ENCODE data around the gene CDKN2D. TPM values are rescaled to one million over a fixed set of nuclear protein-coding genes. Genes with fewer than 3 reads are reported as not detected.

The CDKN2D gene
- total RNA-seq, 1 donor from 2014 or later, result 5.4 TPM

GRCh38 chr19:10603873-10604459 is 35.2 kb upstream of the CDKN2D start:
- Histone ChIP-seq H3K27me3 (ENCODE audit: insufficient read depth, low read length) (peaks cover 5% of the 10 kb centered on the region), H4K20me1 (ENCODE audit: insufficient read depth, low read length) (peaks cover 10% of the 10 kb centered on the region), H3K79me2 (ENCODE audit: insufficient read depth, low read length) (peaks cover 37% of the 10 kb centered on the region), H3K9me3 (ENCODE audit: insufficient read depth, low read depth, low read length) (no peaks in the 10 kb centered on the region), H3K4me3 (ENCODE audit: insufficient read depth, low read depth, low read length) (no peak overlapping the region), H3K36me3 (ENCODE audit: insufficient read depth, low read length) (no peaks in the 10 kb centered on the region), H3K9ac (ENCODE audit: low read length) (peak overlapping the region; percentile 95), H3K4me1 (ENCODE audit: insufficient read depth, low read length) (peaks cover 19% of the 10 kb centered on the region), H2AFZ (ENCODE audit: low read depth, low read length) (no peak overlapping the region), H3K27ac (ENCODE audit: low read depth, low read length) (no peak overlapping the region), H3K4me2 (ENCODE audit: low read length) (peak overlapping the region; percentile 99)
- H3K9me3 Mint-ChIP-seq (ENCODE audit: unreplicated experiment), result no peaks in the 10 kb centered on the region
- H3K27ac Mint-ChIP-seq (ENCODE audit: unreplicated experiment), result peak overlapping the region; percentile 66
- no peak for FAIRE-seq
- peak overlapping the region; percentile 87 for H3K4me3 Mint-ChIP-seq (ENCODE audit: unreplicated experiment)
- DNase-seq (ENCODE audit: low read depth), result no peak
- TF ChIP-seq, protein P1, sequence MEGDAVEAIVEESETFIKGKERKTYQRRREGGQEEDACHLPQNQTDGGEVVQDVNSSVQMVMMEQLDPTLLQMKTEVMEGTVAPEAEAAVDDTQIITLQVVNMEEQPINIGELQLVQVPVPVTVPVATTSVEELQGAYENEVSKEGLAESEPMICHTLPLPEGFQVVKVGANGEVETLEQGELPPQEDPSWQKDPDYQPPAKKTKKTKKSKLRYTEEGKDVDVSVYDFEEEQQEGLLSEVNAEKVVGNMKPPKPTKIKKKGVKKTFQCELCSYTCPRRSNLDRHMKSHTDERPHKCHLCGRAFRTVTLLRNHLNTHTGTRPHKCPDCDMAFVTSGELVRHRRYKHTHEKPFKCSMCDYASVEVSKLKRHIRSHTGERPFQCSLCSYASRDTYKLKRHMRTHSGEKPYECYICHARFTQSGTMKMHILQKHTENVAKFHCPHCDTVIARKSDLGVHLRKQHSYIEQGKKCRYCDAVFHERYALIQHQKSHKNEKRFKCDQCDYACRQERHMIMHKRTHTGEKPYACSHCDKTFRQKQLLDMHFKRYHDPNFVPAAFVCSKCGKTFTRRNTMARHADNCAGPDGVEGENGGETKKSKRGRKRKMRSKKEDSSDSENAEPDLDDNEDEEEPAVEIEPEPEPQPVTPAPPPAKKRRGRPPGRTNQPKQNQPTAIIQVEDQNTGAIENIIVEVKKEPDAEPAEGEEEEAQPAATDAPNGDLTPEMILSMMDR (IDR thresholded peaks at IDR 0.05; ENCODE audit: insufficient read depth, low read depth, low read length), result no peak
- TF ChIP-seq EZH2 (IDR thresholded peaks at IDR 0.05; ENCODE audit: insufficient read depth, low read length), result no peak
- H3K27me3 Mint-ChIP-seq (ENCODE audit: low read depth, unreplicated experiment), result peaks cover 5% of the 10 kb centered on the region
- H3K4me1 Mint-ChIP-seq (ENCODE audit: low read depth, unreplicated experiment), result peaks cover 9% of the 10 kb centered on the region
- H3K36me3 Mint-ChIP-seq (ENCODE audit: low read depth, unreplicated experiment), result no peaks in the 10 kb centered on the region

- DNase-seq (ENCODE audit: low read depth), result no peak
- no peaks in the 10 kb centered on the region for H3K36me3 Mint-ChIP-seq (ENCODE audit: low read depth, unreplicated experiment)
- peak overlapping the region; percentile 95 for H3K9ac ChIP-seq (ENCODE audit: low read length)
- peak overlapping the region; percentile 99 for H3K4me2 ChIP-seq (ENCODE audit: low read length)
- peak overlapping the region; percentile 89 for H3K4me3 ChIP-seq (ENCODE audit: insufficient read depth, low read depth, low read length)
- H4K20me1 ChIP-seq (ENCODE audit: insufficient read depth, low read length), result peaks cover 10% of the 10 kb centered on the region
- H3K27me3 Mint-ChIP-seq (ENCODE audit: low read depth, unreplicated experiment), result peaks cover 9% of the 10 kb centered on the region
- H2AFZ ChIP-seq (ENCODE audit: low read depth, low read length), result peak overlapping the region; percentile 93
- peaks cover 9% of the 10 kb centered on the region for H3K4me1 Mint-ChIP-seq (ENCODE audit: low read depth, unreplicated experiment)
- no peak for FAIRE-seq
- peaks cover 5% of the 10 kb centered on the region for H3K27me3 ChIP-seq (ENCODE audit: insufficient read depth, low read length)
- no peaks in the 10 kb centered on the region for H3K9me3 ChIP-seq (ENCODE audit: insufficient read depth, low read depth, low read length)
- peaks cover 19% of the 10 kb centered on the region for H3K4me1 ChIP-seq (ENCODE audit: insufficient read depth, low read length)
- H3K36me3 ChIP-seq (ENCODE audit: insufficient read depth, low read length), result no peaks in the 10 kb centered on the region
- no peaks in the 10 kb centered on the region for H3K9me3 Mint-ChIP-seq (ENCODE audit: unreplicated experiment)
- TF ChIP-seq EZH2 (IDR thresholded peaks at IDR 0.05; ENCODE audit: insufficient read depth, low read length), result no peak
- TF ChIP-seq, protein P1 (IDR thresholded peaks at IDR 0.05; ENCODE audit: insufficient read depth, low read depth, low read length), result no peak
- H3K27ac Mint-ChIP-seq (ENCODE audit: unreplicated experiment), result peak overlapping the region; percentile 66
- H3K27ac ChIP-seq (ENCODE audit: low read depth, low read length), result peak overlapping the region; percentile 72
- H3K4me3 Mint-ChIP-seq (ENCODE audit: unreplicated experiment), result peak overlapping the region; percentile 87
- peaks cover 37% of the 10 kb centered on the region for H3K79me2 ChIP-seq (ENCODE audit: insufficient read depth, low read length)
Measured at GRCh38 chr19:10603084-10603872, 34.5 kb upstream of the CDKN2D start.
